Measurements from ENCODE around the gene MAP6D1.
"Not testable (repeated sequence)": the region's sequence is repeated elsewhere in the genome, so short reads cannot be mapped to it uniquely, and the experiment has no call there.

The MAP6D1 gene

GRCh38 chr3:183801601-183802000, 23.8 kb downstream of the MAP6D1 start:
- in situ Hi-C loops (cut with MboI; ENCODE audit: low sequenced_read_pairs) = no loop called here

- in situ Hi-C loops (cut with MboI; ENCODE audit: low sequenced_read_pairs) = no loop called here
Observed at GRCh38 chr3:183800243-183800863, 25.0 kb downstream of the MAP6D1 start.

GRCh38 chr3:183799461-183799860, 25.9 kb downstream of the MAP6D1 start:
- in situ Hi-C loops (cut with MboI; ENCODE audit: low sequenced_read_pairs) = no loop called here

- in situ Hi-C loops (cut with MboI; ENCODE audit: low sequenced_read_pairs) = no loop called here
Observed at GRCh38 chr3:183797996-183798395, 27.4 kb downstream of the MAP6D1 start.

GRCh38 chr3:183796372-183796771, 29.0 kb downstream of the MAP6D1 start:
- in situ Hi-C loops (cut with MboI; ENCODE audit: low sequenced_read_pairs) = no loop called here

- in situ Hi-C loops (cut with MboI; ENCODE audit: low sequenced_read_pairs) = no loop called here
Observed at GRCh38 chr3:183794452-183794851, 30.9 kb downstream of the MAP6D1 start.

- in situ Hi-C loops (cut with MboI; ENCODE audit: low sequenced_read_pairs) = no loop called here
Observed at GRCh38 chr3:183792976-183793375, 32.4 kb downstream of the MAP6D1 start.

GRCh38 chr3:183790700-183791099, 34.7 kb downstream of the MAP6D1 start:
- in situ Hi-C loops (cut with MboI; ENCODE audit: low sequenced_read_pairs) = no loop called here

- in situ Hi-C loops (cut with MboI; ENCODE audit: low sequenced_read_pairs) = no loop called here
Observed at GRCh38 chr3:183789826-183790225, 35.6 kb downstream of the MAP6D1 start.

- in situ Hi-C loops (cut with MboI; ENCODE audit: low sequenced_read_pairs) = not testable (repeated sequence)
Observed at GRCh38 chr3:183784503-183784902, 40.9 kb downstream of the MAP6D1 start.

GRCh38 chr3:183782576-183783276, 42.7 kb downstream of the MAP6D1 start:
- in situ Hi-C loops (cut with MboI; ENCODE audit: low sequenced_read_pairs) = no loop called here

- in situ Hi-C loops (cut with MboI; ENCODE audit: low sequenced_read_pairs) = no loop called here
Observed at GRCh38 chr3:183781246-183781645, 44.1 kb downstream of the MAP6D1 start.

GRCh38 chr3:183779896-183780465, 45.4 kb downstream of the MAP6D1 start:
- in situ Hi-C loops (cut with MboI; ENCODE audit: low sequenced_read_pairs) = no loop called here

GRCh38 chr3:183777016-183777618, 48.3 kb downstream of the MAP6D1 start:
- in situ Hi-C loops (cut with MboI; ENCODE audit: low sequenced_read_pairs) = no loop called here

GRCh38 chr3:183776451-183776850, 48.9 kb downstream of the MAP6D1 start:
- in situ Hi-C loops (cut with MboI; ENCODE audit: low sequenced_read_pairs) = not testable (repeated sequence)

GRCh38 chr3:183775781-183776180, 49.6 kb downstream of the MAP6D1 start:
- in situ Hi-C loops (cut with MboI; ENCODE audit: low sequenced_read_pairs) = no loop called here

GRCh38 chr3:183774631-183775030, 50.7 kb downstream of the MAP6D1 start:
- in situ Hi-C loops (cut with MboI; ENCODE audit: low sequenced_read_pairs) = no loop called here

GRCh38 chr3:183769453-183769852, 55.9 kb downstream of the MAP6D1 start:
- in situ Hi-C loops (cut with MboI; ENCODE audit: low sequenced_read_pairs) = loop anchor here (5.0 kb wide), 1 partner anchor 302 kb away; no protein-coding TSS in a partner anchor

GRCh38 chr3:183768114-183768513, 57.3 kb downstream of the MAP6D1 start:
- in situ Hi-C loops (cut with MboI; ENCODE audit: low sequenced_read_pairs) = loop anchor here (5.0 kb wide), 1 partner anchor 301 kb away; no protein-coding TSS in a partner anchor

- in situ Hi-C loops (cut with MboI; ENCODE audit: low sequenced_read_pairs) = loop anchor here (5.0 kb wide), 1 partner anchor 300 kb away; no protein-coding TSS in a partner anchor
Observed at GRCh38 chr3:183766745-183767606, 58.4 kb downstream of the MAP6D1 start.

GRCh38 chr3:183766107-183766506, 59.3 kb downstream of the MAP6D1 start:
- in situ Hi-C loops (cut with MboI; ENCODE audit: low sequenced_read_pairs) = loop anchor here (5.0 kb wide), 1 partner anchor 299 kb away; no protein-coding TSS in a partner anchor
